Effector CD4-positive, alpha-beta T cell (primary cell): ENCODE results near the gene OR5P2. TPM values are rescaled to one million over a fixed set of nuclear protein-coding genes. Genes with fewer than 3 reads are reported as not detected.
"Not testable (repeated sequence)": the region's sequence is repeated elsewhere in the genome, so short reads cannot be mapped to it uniquely, and the experiment has no call there.

Experiments
- DNase-seq: peaks from one replicate; pipeline ENCODE4 v3.0.0-alpha.2; 2020
- total RNA-seq: gene quantifications from one replicate; lab custom pipeline; 2026; lab: John Stamatoyannopoulos, UW

Gene OR5P2, protein sequence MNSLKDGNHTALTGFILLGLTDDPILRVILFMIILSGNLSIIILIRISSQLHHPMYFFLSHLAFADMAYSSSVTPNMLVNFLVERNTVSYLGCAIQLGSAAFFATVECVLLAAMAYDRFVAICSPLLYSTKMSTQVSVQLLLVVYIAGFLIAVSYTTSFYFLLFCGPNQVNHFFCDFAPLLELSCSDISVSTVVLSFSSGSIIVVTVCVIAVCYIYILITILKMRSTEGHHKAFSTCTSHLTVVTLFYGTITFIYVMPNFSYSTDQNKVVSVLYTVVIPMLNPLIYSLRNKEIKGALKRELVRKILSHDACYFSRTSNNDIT
- total RNA-seq = not detected

DNA sequence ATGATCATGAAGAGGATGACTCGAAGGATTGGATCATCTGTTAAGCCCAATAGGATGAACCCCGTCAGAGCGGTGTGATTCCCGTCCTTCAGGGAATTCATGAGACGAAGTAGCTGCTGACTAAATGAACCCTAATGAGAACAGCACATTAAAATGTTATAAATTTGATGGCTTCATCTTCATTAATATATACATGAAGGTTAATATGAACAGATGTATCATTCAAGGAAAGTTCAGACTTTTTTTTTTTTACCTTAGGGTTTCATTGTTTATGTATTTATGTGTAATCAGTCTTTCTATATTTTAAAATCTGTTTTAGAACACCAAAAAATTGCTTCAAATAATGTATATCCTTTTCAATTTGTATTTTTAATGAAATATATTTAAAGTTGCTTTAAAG lies at the start of gene OR5P2:
Gene OR5P2, minus strand, starts transcription at position 101 of the 400 bp plus-strand sequence. Its CDS starts 0 bp downstream, at position 101.
- no peak for DNase-seq

DNA sequence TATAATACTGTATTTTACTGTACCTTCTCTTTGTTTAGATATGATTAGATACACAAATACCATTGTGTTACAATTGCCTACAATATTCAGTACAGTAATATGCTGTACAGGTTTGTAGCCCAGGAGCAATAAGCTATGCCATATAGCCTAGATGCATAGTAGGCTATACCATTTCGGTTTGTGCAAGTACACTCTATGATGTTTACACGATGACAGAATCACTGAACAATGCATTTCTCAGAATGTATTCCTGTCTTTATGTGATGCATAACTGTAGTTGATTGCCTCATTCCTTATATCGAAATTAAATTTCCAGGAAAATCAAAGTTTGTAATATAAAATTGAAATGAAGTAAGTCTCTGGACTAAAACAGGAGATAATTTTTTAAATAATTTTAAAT lies 49.3 kb upstream of the OR5P2 start:
- no peak for DNase-seq

DNA sequence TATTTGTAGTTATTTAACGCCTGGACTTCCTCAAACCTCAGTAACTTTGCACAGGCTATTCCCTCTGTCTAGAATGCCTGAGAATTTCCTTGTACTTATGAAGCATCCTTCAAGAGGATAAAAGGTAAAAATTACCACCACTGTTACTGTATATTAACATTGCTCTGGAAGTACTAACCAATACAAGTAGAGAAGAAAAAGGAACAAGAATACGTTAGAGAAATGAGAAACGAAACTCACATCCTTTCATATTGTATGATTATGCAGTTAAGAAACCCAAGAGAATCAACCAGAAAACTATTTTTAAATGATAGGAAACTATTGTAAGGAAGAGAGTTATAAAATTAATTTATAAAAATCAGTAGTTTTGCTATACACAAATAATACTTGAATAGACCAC lies 48.2 kb upstream of the OR5P2 start:
- no peak for DNase-seq

DNA sequence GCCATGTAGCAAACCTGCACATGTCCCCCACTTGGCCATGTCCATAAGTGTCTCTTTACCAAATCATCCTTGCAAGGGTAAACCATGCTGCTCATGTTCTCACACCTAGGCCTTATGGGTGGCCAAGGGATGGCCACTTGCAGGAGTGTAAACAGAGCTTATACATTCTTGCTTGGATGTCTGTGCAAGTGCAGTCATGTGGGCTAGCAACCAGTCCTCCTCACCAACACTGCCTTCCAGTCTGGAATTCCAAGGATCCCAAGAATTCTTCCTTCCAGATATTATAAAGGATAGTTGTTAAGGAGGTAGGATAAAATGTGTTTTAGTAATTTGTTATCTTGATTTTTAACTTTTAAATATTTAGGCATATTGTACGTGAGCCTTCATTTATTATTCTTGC lies 47.8 kb upstream of the OR5P2 start:
- DNase-seq = no peak

DNA sequence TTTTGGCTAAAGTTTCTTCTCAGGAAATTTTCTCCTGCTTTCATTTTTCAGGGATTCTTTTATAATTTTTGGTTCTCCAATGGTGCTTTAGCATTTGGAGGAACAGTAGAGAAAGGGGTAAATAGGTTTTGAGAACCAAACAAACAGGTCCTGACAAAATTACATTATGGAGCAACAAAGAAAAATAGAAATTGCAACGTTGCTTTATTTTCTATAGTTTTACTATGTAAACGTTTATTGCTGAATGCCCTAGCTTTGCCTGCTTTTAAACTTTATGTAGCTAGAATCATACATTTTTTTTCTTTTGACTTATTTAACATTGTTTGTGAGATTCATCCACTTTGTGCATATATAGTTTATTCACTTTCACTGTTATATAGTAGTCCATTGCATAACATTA lies 43.8 kb upstream of the OR5P2 start:
- no peak for DNase-seq

DNA sequence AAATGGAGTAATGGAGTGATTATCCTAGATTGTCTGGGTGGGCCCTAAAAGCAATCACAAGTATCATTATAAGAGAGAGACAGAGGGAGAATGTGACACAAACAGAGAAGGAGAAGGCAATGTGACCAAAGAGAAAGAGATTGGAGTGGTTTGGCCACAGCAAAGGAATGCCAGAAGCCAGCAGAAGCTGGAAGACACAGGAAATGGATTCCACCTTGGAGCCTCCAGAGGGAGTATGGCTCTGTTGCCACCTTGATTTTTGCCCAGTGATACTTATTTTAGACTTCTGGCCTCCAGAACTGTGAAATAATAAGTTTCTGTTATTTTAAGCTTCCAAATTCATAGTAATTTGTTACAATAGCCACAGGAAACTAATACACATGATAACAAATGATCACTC lies 36.8 kb upstream of the OR5P2 start:
- no peak for DNase-seq

DNA sequence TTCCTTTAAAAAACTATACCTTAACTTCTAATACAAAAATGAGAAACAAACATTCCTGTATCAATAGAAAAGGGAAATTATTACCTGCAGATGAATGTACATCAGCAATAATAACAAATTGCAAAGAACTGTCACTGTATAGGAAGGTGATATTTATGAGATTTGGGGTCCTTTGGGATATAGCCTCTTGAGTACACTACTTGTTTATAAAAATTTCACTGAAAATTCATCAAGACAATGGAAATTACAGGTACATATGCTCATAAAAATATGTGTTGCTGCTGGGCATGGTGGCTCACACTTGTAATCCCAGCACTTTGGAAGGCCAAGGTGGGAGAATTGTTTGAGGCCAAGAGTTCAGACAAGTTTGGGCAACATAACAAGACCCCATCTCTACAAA lies 34.0 kb upstream of the OR5P2 start, which contains the start of gene OR5P3:
Gene OR5P3, minus strand, starts transcription at position 101 of the 400 bp plus-strand sequence.
- DNase-seq = no peak

DNA sequence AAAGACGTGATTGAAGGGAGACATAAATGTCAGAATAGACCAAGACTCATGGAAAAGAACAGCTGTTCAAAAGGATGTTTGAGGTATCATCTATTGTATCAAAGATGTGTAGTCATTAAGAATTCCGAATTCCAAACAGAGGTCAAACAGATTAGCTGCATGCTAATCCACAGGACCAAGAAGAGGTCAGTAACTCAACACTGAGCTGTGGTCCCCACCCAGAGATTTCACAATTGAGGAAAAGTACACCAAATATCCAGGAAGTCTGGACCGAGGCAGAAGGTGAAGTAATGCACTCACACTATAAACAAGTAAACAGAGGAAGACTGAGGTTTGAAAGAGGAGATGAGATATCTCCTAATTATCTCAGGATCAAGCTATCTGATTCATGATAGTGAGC lies 29.6 kb upstream of the OR5P2 start:
- no peak for DNase-seq

DNA sequence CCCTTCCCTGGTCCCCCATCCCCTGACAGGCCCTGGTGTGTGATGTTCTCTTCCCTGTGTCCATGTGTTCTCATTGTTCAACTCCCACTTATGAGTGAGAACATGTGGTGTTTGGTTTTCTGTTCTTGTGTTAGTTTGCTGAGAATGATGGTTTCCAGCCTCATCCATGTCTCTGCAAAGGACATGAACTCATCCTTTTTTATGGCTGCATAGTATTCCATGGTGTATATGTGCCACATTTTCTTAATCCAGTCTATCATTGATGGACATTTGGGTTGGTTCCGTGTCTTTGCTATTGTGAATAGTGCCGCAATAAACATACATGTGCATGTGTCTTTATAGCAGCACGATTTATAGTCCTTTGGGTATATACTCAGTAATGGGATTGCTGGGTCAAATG lies 23.7 kb upstream of the OR5P2 start:
- DNase-seq = not testable (repeated sequence)

DNA sequence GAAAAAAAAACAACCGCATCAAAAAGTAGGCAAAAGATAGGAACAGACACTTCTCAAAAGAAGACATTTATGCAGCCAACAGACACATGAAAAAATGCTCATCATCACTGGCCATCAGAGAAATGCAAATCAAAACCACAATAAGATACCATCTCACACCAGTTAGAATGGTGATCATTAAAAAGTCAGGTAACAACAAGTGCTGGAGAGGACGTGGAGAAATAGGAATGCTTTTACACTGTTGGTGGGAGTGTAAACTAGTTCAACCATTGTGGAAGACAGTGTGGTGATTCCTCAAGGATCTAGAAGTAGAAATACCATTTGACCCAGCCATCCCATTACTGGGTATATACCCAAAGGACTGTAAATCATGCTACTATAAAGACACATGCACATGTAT lies 18.2 kb upstream of the OR5P2 start:
- not testable (repeated sequence) for DNase-seq

DNA sequence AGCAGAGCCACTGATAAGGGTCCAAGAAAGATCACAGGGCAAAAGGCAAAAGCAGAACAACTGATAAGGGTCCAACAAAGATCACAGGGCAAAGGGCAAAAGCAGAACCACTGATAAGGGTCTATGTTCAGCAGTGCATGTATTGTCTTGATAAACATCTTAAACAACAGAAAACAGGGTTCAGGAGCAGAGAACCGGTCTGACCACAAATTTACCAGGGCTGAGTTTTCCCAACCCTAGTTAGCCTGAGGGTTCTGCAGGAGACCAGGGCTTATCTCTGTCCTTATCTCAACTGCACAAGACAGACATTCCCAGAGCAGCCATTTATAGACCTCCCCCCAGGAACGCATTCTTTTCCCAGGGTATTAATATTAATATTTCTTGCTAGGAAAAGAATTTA lies 13.6 kb upstream of the OR5P2 start:
- DNase-seq = not testable (repeated sequence)

DNA sequence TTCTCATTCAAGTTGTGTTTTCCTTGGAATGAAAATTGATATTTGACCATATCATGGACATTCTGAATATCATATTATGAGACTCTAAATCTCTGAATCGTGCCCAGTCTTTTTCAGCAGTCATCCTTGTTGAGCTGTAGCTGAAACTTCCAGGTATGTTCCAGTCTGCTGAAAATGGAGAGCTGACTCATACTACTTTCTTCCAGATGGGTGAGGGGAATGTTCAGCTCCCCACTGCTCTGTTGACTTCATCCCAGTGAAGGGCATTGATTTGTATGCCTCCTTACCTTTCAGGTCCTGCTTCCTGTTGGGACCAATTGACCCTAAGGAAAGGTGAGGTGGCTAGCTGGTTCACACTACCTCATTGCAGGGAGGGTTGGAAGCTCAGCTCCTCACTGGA lies 3.5 kb downstream of the OR5P2 start:
- DNase-seq = no peak

DNA sequence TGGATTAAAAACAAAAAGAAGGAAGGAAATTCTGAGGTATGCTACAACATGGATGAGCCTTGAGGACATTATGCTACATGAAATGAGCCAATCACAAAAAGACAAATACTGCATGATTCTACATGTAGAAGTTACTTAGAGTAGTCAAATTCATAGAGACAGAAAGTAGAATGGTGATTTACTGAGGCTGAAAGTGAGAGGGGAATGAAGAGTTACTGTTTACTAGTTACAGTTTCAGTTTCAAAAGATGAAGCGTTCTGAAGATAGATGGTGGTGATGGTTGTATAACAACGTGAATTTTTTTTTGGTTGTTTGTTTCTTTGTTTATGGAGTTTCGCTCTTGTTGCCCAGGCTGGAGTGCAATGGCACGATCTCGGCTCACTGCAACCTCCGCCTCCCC lies 9.5 kb downstream of the OR5P2 start:
- no peak for DNase-seq

DNA sequence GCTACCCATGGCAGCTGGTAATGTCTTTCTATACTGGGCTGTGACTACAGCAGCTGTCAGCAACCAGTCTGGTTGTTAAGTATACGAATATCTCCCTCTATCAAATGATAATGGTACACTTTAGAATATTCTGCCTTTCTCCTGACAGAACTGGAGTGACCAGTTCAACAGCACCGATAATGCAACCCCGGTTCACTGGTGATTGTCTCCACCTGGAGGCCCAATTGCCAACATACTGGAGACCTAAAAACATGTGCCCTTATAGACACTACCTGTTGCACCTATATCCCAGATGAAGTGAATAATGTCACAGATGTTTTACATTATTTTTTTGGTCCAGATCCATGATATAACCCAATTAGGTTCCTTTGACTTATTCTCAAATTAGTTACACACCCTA lies 21.1 kb downstream of the OR5P2 start:
- no peak for DNase-seq

DNA sequence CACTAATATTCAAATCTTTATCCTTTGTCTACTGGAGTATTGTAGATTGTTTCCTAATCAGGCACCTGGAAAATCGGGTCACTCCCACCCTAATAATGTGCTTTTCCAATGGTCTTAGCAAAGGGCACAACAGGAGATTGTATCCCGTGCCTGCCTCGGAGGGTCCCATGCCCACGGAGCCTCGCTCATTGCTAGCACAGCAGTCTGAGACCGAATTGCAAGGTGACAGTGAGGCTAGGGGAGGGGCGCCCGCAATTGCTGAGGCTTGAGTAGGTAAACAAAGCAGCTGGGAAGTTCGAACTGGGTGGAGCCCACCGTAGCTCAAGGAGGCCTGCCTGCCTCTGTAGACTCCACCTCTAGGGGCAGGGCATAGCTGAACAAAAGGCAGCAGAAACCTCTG lies 32.4 kb downstream of the OR5P2 start:
- not testable (repeated sequence) for DNase-seq

DNA sequence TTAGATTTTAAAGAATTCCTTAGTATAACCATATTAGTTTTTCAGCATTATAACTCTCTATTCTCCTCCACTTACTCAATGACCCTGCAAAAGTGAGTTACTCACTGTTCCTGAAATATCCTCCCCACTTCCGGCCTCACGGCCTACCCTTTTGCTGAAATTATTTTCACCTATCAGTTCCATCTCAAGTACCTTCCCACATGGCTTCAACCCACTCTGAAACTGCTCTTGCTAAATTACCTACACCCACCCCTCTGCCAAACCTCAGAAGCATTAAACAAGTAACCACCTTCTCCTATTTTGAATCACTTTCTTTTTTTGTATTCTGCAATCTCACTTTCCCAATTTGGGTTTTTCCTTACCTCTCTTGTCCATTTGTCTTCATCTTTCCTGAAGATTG lies 37.7 kb downstream of the OR5P2 start:
- no peak for DNase-seq

DNA sequence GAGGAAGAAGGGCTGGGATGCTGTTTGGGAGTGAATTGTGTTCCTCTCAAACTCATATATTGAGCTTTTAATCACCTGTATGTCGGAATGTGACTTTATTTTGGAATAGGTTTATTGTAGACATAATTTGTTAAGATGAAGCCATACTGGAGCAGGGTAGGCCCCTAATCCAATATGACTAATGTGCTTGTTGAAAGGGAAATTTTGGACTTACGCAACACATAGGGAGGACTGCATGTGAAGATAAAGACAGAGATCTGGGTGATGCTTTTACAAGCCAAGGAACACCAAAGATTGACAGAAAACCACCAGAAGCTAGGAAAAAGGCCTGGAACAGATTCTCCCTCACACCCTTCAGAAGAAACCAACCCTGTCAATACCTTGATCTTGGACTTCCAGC lies 47.3 kb downstream of the OR5P2 start:
- DNase-seq = no peak
